Epithelial cell of proximal tubule (primary cell): ENCODE results near the gene AREL1. TPM values are rescaled to one million over a fixed set of nuclear protein-coding genes. Genes with fewer than 3 reads are reported as not detected.

ENCODE experiments used
- DNase-seq: peaks from one replicate; pipeline ENCODE4 v3.0.0-alpha.2; 2011; ENCODE audit warnings: low read depth
- H3K4me3 ChIP-seq: 2 replicates; pipeline ENCODE4 v1.5.1; 2011; ENCODE audit warnings: low read depth, mild to moderate bottlenecking, low read length
- total RNA-seq: library from RNA; depleted of rRNA; stranded (reverse); fragments of >200 nt; gene quantifications from 2 replicates; pipeline ENCODE4 v1.2.3, GENCODE V29; 2015
- TF ChIP-seq, protein P1 (sequence below): conservative IDR thresholded peaks from 2 replicates; pipeline ENCODE4 v1.5.1; 2012; ENCODE audit warnings: low read depth, mild to moderate bottlenecking, low read length

Gene AREL1
- total RNA-seq, 1 donor from 2014 or later, result 35.7 TPM

DNA sequence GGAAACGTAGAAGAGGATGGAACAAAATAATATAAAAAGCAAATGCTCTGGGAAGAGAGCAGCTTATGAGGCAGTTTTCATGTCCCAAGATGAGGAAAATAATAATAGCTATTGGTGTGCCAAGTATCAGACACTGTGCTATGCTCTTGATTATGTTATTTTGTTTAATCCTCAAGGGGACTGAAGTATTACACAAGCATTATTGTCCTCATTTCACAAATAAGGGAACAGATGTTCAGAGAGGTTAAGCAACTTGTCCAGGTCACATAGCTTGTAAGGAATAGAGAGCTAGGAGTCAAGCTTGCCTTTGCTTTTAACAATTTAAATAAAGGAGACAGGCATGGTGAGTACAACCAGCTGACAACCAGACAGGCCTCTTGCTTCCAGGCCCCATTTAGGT is 73.9 kb downstream of the AREL1 start:
- TF ChIP-seq, protein P1, sequence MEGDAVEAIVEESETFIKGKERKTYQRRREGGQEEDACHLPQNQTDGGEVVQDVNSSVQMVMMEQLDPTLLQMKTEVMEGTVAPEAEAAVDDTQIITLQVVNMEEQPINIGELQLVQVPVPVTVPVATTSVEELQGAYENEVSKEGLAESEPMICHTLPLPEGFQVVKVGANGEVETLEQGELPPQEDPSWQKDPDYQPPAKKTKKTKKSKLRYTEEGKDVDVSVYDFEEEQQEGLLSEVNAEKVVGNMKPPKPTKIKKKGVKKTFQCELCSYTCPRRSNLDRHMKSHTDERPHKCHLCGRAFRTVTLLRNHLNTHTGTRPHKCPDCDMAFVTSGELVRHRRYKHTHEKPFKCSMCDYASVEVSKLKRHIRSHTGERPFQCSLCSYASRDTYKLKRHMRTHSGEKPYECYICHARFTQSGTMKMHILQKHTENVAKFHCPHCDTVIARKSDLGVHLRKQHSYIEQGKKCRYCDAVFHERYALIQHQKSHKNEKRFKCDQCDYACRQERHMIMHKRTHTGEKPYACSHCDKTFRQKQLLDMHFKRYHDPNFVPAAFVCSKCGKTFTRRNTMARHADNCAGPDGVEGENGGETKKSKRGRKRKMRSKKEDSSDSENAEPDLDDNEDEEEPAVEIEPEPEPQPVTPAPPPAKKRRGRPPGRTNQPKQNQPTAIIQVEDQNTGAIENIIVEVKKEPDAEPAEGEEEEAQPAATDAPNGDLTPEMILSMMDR, result no peak

DNA sequence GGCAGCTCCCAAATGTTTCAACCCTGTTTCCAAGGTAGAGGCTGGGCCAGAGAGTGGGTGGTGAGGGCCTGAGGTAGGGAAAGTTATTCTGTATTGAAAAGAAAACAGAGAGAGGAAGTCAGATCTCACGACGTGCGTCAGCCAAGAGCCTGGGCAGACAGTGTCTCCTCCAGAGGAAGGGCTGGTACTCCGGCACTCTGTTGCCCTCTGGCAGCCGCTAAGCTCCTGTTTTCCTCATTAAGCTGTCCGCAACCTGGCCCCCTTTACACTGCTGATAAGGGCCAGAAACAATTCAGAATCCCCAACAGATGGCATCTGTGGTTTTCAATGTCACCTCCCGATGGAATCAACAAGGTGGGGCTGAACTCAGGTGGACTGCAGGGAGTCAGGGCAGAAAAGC is 74.8 kb downstream of the AREL1 start:
- no peak overlapping the region for H3K4me3 ChIP-seq
- no peak for DNase-seq
- TF ChIP-seq, protein P1, result no peak

More for the DNA sequence above, 73.9 kb downstream of the AREL1 start:
- no peak overlapping the region for H3K4me3 ChIP-seq
- no peak for DNase-seq

DNA sequence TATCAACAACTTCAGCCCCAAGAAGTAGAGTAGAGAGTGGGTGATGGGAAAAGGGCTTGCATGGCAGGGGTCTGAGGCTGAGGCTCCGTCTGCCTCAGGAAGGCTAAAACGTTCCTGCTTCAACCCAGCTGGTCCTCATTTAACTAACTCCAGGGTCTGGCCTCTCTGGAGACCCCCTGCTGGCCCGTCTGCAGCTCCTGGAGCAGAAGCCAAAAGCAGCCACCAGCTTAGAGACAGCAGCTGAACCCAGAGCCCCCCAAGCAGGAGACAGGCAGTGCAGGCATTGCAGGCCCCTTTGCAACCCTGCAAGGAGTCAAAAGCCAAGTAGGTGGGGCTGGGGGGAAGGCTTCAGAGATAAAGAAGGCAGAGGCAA is 75.7 kb downstream of the AREL1 start:
- H3K4me3 ChIP-seq, result no peak overlapping the region
- TF ChIP-seq, protein P1, result no peak
- no peak for DNase-seq

DNA sequence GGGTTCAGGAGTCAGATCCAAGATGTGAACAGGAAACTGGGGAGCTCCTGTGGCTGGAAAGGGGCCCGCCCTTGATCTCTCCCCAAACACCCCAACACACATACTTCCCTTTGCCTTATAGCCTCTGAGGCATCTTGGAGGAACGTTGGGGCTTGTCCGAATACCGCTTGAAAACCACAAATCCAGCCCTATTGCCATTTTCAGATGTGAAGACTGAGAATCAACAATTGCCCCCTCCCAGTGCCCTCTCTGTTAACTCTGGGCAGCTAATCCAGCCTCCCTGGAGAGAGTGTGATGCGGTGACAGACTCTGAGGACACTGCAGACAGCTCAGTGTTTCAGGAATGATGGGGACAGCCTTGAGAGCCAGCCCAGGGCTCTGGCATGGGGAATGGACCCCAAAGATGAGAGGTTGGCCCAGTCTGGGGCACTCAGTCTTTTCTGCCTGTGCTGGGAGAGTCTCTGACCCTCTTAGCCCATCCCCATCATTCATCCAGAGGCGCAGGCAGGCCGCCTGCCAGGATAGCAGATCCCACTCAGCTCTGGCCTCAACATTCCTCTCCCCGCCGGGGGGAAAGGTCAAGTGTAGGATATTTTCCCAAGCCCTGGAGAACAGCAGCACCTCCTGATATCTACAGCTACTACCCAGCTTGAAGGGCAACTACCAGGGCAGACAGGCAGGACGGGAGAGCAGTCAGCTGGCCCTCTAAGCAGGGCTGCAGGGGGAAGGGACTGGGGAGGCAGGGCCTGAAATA is 76.3 kb downstream of the AREL1 start:
- no peak overlapping the region for H3K4me3 ChIP-seq
- TF ChIP-seq, protein P1, result no peak
- no peak for DNase-seq

DNA sequence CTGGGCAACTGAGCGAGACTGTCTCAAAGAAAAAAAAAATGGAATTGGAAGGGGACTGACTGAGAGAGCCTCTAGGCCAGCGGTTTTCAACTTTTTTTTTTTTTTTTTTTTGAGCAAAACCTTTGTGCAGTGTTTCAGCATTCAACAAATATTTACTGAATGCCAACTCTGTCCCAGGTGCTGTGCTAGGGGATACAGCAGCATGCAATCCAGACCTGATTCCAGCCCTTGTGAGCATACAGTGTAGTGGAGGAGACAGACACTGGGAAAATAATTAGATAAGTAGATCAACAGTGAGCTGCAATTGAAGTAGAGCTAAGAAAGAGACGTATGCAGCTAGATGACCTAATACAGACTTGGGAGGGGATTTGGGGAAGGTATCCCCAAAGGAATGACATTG is 77.0 kb downstream of the AREL1 start:
- TF ChIP-seq, protein P1, result no peak
- no peak for DNase-seq
- no peak overlapping the region for H3K4me3 ChIP-seq

DNA sequence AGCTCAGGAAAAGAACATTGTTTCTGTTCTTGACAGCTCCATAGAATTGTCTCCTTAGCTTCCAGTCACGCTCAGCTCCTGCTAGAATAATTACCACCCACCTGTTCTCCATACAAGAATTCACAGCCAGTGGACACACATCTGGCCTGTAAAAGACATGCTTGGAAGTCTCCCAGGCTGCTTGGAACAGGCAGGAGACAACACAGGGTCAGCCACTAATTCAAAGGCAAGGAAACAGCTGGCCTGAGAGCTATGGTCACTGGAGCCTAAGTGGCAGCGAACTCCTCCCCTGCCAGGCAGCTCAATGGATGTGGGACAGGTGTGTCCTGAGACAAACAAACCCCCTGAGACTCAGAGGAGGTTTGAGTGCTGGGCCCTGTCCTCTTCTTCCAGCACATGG is 77.9 kb downstream of the AREL1 start:
- TF ChIP-seq, protein P1, result no peak
- DNase-seq, result no peak
- H3K4me3 ChIP-seq, result no peak overlapping the region

DNA sequence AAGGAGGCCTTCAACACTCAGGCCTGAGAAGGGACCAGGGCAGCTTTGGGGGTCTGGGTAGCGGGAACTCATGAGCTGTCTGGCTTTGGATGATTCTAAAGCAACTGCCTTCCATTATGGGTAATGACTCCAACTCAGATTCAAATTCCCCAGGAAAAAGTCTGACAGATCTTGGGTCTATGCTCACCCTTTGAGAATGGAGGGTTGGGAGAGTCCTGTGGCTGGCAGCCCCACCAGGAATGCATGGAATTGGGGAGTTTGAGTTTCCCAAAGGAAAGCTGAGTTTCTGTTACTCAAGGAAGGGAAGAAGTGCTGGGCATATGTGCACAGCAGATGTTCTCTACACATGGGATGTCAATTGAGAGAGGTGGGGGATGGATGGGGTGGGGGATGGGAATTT is 78.4 kb downstream of the AREL1 start:
- TF ChIP-seq, protein P1, result no peak
- no peak overlapping the region for H3K4me3 ChIP-seq
- no peak for DNase-seq
